SIG-M5 treated with dmso at 0.1 percent for 504 hours (cell line): Measurements from ENCODE around the gene GNAO1.

Experiments used
- DNase-seq: peaks from one replicate; lab custom pipeline; 2025; ENCODE audit not compliant: unreplicated experiment; lab: John Stamatoyannopoulos, UW

GNAO1 gene

DNA sequence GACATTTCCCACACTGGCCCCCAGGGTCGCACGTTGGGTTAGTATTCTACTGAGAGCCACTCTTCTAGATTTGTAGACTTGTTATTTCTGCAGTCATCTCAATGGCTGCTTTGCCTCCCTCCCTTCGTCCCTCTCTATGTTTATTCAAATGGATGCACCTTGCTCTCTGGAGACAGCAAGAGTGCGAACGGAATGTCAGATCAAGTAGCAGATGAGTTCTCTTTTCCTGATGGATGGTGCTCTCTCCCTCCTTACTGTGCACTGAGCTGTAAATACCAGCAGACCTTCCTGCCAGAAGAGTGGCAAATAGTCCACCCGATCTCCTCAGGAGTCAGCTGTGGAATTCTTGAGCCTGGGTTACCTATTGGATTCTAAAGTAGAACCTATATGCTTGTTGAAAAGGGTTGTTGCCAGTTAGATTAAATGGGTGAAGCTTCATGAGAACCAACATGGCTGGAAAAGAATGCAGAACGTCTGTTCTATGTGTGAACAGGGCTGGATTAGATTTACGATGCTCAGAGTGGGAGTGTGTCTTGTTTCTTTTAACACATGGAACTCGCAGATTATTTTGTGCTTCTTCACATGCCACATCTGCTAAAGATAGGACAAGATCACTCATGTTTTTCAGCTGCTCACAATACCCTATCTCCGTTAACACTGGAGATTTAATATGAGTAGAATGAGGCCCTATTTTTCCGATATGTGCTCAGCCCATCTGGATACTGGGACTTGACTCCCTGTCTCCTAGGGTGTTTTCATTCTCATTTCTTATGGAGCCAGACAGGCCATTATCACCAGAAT lies 6.1 kb downstream of the GNAO1 start:
- DNase-seq: no peak

DNA sequence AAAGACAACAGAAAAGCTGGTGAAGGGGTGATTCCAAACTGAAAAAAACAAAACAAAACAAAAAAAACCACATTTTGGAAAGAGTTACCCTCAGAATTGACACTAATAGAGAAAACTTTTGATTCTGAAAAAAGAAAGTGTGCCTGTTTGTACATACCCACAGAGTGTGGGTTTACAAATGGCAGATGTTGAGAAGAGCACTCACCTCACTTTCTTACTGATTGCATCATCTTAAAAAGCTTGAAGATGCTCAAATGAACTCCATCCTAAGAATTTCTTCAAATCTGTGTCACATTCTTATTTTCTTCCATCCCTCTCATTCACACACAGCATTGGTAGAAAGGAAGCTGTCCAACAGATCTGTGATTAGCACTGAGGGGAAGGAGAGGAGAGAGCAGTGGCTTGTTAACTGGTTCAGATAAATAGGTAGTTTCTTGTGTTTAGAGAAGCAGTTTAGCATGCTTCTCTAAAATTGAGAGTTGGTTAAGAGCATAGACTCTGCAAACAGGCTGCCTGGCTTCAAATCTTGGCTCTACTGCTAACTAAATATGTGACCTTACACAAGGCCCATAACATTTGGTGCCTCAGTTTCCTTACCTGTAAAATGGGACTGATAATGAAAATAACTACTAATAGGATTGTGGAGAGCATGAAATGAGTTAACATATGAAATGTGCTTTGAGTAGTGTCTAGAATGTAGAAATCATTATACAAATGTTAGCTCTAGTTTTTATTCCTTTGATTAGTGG lies 6.9 kb downstream of the GNAO1 start:
- DNase-seq: no peak

DNA sequence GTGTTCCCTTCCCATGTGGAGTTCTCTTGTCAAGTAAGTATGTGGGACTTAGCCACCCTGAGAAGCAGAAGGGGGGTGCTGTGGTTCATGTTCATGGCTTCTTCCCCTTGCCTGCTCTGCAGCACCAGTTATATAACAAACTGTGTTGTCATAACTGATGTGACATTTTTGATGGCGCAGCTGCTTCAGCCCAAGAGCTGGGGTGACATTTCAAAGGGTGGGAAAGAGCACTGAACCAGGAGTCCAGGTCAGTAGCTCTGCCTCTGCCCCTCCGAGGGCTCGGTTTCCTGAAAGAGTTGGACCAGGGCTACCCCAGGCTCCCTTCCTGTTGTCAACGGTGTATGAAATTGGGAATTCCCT lies 7.4 kb downstream of the GNAO1 start:
- DNase-seq: no peak

DNA sequence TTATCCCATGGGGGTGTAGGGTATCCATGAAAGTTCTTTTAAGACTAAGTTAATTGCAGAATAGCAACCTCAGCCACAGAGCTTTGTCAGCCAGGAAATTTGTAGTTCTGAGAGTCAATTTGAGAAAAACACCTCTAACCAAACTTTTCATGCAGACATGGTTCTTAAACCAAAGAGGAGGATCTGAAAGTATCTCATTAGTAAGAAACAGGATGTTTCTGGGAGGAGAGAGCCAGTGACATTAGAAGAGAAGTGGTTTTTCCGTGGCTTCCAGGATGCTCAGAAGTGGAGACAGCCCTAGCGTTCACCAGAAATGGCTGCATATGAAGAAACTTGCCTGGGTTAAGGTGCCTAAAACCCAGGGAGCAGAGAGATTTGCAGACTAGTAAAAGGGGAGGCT lies 7.9 kb downstream of the GNAO1 start:
- DNase-seq: peak; percentile 21

DNA sequence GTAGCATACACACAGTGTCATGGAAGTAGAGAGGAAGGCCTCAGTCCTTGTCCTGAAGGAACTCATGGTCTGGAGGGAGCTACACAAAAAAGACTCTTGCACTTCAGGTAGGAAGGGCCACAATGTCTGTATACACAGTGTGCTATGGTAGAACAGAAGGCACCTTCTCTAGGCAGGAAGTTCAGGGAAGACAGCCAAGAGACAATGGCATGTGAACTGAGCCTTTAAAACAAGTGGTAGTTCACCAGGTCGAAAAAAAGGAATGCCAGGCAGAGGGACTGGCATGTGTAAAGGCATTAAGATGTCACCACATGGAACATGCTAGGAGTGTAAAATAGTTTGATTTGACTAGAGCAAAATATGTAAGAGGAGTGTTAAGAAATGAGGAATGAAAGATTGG lies 9.7 kb downstream of the GNAO1 start:
- DNase-seq: no peak

DNA sequence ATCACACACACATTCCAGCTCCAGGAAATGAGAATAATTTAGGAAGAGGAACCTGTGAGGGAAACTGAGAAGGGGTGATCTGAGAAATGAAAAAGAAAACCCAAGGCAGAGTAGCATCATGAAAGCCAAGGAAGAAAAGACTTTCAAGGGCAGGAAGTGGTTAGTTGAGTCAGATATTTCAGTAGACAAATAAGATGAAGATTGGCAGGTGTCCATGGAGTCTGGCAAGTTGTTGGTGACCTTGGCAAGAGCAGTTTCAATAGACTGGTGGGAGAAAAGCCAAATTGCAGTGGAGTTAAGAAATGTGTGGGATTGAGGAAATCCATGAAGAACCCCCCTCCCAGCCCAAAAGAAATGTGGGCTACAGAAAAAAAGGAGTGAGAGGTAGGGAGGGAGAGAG lies 10.7 kb downstream of the GNAO1 start:
- no peak for DNase-seq

DNA sequence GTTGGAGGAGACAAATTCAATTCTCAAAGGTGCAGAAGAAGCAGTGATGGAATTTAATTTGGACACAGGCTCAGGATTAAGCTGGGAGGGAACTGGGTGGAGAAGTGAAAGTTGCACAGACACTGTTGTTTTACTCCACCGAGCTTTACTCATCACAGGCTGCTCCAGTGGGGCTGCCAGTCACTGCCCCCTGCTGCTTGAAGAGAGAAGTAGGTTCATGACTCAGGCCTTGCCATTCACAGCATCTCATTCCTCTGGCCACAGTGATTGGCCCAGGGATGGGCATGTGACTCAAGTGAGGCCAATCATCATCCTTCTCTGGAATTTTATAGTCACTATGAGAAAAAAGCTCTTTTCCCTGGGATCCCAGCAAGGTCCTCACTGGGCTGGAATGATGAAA lies 11.8 kb downstream of the GNAO1 start:
- DNase-seq: peak; percentile 79

DNA sequence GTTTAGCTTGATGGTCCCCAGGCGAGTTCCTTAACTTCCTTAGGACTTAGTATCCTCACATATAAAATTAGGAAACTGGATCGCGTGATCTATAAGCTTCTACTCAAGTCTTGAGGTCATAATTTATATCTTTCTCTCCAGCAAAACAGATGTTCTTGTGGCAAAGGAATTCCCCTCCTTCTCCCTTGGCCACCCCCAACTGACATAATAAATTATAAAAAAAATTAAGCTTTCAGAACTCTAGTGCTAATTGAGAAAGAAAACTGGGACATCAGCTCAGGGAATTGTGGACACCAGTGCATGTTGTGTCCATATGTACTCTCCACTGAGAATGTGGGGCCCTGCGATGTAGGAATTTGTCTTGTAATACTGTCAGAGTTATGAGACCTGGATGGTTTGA lies 13.5 kb downstream of the GNAO1 start:
- no peak for DNase-seq

DNA sequence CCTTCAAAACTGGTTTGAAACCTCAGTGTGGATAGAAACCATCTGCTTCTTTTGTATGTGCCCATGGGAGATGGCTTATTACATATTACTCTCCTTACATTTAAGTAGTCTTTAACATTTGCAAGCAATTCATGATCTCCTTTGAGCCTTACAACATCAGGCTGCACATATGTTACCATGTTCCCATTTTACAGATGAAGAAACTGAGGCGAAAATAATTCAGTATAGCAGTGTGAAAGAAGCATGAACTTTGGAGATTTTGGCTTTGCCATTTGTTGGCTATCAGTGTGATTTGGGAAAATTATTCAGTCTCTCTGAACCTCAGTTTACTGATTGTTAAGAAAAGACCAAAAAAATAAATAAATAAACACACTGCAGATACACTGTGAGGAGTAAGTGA lies 15.7 kb downstream of the GNAO1 start:
- DNase-seq: no peak

DNA sequence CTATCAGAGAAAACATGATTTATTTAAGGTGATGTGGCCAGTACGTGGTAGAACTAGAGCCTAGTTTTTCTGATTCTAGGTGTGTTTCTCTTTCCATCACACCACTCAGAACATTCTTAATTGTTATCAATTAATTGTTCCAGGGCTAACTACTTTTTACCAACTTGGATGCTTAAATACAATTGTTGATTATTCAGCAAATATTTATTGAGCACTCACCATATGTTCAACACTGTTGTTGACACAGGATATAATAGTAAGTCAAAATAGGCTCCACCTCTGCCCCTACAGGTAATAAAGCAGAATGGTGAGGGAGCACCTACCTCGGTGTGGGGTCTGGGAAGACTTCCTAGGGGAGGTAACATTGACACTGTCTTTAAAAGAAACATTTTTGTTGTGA lies 16.1 kb downstream of the GNAO1 start:
- no peak for DNase-seq

DNA sequence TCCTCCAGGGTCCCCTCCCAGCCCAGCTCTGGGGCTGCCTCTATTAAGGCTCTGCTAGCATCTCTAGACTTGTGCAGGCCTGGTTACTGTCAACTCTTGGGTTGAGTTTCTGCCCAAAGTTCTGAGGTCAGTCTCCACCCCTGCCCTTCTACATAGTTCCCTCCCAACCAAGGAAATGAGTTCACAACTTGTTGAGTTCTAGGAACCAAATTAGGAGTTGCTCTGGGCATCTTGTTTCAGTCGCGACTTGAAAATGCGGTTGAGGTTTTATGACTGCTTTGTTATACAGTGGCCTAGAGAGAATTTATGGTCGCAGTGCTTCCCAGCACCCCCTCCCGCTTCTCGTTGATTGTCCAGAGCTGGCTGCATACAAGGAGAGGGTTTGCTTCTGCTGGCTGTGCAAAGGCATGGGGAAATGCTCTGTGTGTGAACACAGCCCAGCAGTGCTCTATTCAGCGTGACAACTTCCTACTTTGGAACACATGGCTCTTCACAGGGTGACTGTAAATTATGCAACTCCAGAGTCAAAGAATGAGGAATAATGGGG lies 20.2 kb downstream of the GNAO1 start:
- no peak for DNase-seq

DNA sequence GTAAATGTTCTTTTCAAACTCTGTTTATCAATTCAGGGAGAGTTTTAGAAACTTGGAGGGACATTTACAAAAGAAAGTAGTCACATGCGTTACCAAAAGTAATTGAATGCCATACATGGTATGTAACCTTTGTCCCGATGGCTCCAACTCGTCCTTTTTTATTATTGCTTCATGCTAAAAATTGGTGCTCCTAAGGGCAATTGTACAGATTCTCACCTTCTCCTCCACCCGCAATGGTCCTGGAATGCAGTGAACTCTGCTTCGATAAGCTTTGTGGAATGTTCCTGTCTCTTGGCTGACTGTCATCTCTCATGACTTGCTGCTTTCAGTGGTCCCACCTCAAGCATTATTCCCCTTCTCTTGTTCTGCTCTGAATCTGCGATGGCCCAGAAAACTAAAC lies 20.9 kb downstream of the GNAO1 start:
- no peak for DNase-seq

DNA sequence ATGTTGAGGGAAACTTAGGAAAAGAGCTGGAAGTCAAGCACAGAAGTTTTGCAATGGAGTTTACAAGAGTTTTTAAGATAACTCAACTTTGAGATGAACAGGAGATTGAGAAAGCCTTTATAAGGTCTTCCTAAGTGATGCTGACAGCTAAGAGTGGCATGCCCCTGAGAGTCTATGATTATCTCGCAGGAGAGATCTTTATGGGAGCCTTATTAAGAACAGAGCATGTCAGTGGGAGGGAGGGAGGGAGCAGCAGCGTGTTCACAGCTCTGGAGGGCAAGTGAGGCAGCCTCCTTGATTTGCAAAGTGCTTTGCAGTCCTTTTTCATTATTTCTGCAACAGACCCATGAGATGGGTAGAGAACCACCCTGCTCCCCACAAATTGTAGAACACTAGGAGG lies 30.7 kb downstream of the GNAO1 start:
- no peak for DNase-seq

DNA sequence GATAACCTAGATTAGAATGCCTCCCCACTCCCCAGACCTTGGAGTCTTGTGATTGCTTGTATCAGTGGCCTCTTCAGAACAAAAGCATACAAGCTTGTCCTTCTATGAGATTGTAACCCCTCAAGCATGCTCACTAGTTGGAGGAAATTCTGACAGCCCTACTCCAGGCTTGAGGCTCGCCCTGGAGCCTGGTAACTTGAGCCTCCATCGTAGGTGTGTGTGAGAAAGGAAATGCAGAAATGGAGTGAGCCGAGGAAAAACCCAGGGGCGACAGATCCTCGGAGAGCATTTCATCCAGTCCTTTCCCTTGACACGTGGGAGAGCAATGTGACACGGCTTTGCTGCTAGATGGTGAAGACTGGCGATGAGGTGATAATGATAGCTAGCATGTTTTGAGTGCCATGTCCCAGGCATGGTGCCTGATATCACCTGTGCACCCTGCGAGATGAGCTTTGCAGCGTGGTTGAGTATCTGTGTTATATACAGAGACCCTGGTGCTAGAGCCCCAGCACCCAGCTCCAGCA lies 31.2 kb downstream of the GNAO1 start:
- no peak for DNase-seq

DNA sequence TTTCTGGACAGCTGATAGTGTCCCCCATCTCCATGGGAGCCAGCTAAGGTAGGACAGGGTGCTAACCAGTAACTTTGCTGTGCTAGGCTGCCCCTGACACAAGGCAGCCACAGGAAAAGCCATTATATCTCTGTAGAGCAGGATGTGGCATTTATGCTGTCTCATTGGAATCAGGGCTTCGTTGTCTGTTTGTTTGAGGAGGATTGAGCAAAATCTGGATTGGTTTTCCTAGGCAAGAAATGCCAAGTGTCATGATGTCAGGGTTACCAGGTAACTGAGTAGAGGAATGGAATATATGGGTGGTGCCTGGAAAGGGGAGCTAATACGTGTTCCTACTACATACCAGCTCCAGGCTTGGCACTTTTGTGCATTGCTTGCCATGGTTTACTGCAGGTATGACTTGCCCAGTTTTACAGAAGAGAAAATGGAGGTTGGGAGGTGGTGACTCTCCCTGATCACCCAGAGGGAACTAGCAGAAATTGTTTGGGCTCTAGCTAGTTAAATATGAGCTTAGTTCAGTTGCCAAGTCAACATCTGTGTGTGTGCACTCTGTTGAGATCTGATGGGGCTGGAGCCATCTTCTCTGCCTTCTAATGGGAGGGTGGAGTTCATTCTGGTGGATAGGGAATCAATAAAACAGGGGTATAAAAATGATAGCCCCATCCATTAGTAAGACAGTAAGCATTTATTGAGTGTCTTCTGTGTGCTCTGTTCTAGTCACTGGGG lies 33.9 kb downstream of the GNAO1 start:
- no peak for DNase-seq

DNA sequence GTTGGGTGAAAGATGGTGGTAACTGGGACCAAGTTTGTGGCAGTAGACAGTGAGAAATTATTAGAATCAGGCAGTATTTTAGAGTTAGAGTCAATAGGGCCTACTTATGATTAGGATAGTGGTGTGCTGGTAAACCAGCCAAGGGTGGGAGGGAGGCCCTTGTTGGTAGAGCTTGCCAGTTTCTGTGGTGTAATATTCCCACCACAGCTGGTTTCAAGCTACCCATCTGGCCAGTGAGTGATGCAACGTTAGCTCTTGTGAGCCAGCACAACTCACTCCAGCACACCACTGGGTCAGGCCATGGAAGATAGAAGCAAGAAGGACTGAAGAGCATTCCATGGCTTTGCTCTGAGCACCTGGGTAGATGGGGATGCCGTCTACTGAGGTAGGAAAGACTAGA lies 34.9 kb downstream of the GNAO1 start:
- no peak for DNase-seq

DNA sequence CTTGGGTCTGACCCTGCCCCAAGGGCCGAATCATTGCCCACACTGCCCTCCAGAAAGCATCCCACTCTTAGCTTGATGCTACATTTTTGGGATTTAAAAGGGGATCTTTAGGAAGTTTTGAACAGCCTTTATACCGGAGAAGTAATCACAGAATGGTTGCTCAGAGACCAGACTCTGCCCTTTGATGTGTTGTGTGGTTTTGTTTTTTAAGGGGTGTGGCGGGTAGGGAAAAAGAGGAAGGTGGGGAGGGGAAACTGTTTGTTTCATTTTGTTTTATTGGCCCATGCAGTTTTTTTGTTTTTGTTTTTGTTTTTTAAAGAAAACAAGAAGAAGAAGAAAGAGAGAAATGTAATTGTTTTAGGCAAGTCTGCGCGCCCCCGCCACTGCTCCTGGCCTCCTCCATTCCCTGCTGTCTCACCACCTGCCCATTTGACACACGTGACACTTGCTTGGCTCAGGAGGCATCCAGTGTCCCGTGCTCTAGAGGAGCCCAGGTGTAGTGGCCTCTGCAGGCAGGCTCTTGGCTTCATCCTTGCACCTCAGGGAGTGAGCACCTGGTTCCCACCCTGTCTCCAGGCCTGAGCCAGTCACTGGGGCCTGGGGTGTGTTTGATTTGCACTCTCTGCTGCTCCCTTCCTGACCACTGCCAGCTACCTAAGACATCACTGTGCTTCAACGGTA lies 35.7 kb downstream of the GNAO1 start:
- DNase-seq: no peak

DNA sequence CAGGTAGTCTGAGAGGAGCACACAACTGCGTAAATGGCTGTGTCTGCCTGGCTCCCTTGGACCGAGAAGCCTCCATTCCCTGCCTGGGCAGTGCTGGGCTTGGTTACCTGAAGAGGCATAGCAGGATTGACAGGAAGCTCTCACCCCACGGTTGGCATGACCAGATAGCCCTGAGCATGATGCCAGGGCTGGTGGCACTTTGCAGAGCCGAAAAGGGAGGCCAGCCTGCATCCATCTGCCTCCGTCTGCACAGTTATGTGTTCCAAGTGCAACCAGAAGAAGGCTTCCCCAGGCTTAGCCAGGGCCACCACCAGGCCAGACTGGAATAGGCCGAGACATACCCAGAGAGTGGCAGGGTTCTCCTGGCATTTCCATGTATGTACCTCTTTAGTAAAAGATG lies 36.6 kb downstream of the GNAO1 start:
- no peak for DNase-seq

DNA sequence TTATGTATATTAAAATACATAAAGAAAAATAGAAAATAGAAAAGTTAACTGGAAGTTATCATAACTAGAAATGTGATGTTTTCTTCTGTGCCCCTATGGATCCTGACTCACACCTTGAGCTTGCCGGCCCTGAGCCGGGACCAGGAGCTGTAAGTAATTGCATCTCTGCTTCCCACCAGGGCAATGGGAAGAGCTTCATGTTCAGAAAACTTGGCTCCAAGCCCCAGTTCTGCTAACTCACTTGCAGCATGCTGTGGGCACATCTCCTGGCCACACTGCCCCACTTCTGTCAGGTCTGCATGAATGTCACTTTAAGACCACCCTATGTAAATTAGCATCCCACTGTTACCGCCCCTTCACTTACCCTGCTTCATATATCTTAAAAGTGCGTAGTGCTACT lies 37.2 kb downstream of the GNAO1 start:
- DNase-seq: no peak

DNA sequence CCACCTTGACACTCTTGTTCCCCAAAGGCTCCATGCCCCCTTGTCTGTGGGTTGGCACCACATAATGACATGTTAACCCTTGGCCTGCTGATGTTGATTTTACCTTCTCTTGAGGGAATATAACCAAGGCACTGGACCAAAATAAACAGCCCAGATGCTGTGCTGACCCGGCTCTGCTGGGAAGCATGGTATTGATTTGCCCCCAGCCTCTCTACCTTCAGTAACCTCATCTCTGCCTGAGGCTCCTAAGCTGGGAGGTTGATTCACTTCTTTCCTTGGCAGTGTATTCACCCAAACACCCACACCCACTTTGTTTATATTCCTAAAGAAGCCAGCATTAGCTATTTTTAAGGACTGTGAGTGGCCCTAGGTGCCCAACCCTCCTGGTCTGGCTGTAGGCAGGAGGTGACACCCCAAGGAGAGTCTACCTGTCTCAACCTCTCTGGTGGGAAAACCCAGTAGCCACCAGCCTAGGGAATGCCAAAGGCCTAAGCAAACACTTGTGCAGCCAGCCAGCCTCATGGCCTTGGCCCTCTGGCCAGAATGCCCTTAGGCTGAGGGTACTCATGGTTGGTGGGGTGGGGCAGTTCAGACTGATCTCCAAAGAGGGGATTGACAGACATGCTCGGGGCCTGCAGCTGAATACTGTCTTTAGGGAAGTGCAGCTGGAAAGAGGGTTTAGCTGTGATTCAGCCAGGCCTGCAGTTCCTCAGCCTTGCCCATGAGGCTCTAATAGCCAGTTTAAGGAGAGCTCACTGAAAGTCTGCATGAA lies 42.7 kb downstream of the GNAO1 start:
- no peak for DNase-seq
